Right ventricle myocardium superior (tissue), 1 donor: ENCODE data around the gene CIITA. TPM values are rescaled to one million over a fixed set of nuclear protein-coding genes. Genes with fewer than 3 reads are reported as not detected.
"Not testable (repeated sequence)": the region's sequence is repeated elsewhere in the genome, so short reads cannot be mapped to it uniquely, and the experiment has no call there.

ENCODE experiments used
- ATAC-seq: fragments of 200-7000 bp; cut with Tn5 transposase; one replicate; pipeline ENCODE4 v1.9.1; 2020; ENCODE audit warnings: mild to moderate bottlenecking; ENCODE audit not compliant: poor library complexity
- DNase-seq: peaks from one replicate; pipeline ENCODE4 v3.0.0-alpha.2; 2020
- intact Hi-C: fragments of 100-400 bp; cut with DNase I; formaldehyde crosslinking; loops from one replicate; pipeline ENCODE4 v1.11.2; 2022
- total RNA-seq: library from RNA; stranded (reverse); fragmentation: NEBNext Ultra II Directional; extraction: Animal tissue kit (Norgen Biotek cat#: 25700); gene quantifications from one replicate; pipeline ENCODE4 v1.2.1, GENCODE V29; 2021
- donor health status: DM: no; HTN: yes; CAD: no; lungs with severe emphysema.

Gene CIITA
- total RNA-seq, 1 donor from 2014 or later = 7.9 TPM

DNA sequence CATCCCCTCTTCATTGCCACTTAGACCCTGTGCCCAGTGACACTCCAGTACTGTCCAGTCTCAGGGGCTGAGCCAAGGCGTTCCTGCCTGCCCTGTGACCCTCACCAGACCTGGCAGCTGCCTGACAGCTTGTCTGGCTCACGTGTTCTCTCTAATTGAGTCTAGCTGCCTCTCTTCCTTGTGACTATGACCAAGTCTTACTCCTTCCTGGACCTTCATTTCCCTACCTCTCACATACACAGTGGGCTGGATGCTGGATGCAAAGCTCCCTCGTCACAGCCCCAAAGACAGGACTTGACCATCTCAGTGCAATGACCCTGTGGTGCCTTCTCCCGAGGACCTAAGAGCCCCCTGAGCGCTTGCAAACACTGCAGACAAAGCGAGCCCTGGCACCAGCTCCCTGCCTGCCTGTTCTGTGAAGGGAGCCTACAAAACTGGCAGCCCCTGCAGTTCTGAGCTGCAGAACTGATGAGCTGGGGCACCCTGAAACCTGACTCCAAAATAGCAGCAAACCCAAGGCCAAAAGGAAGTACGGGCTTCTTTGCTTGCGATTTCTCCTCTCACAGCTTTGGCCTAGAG, 63.6 kb downstream of the CIITA start:
- DNase-seq = peak; percentile 55
- ATAC-seq = no peak
- intact Hi-C loops = no loop called here

DNA sequence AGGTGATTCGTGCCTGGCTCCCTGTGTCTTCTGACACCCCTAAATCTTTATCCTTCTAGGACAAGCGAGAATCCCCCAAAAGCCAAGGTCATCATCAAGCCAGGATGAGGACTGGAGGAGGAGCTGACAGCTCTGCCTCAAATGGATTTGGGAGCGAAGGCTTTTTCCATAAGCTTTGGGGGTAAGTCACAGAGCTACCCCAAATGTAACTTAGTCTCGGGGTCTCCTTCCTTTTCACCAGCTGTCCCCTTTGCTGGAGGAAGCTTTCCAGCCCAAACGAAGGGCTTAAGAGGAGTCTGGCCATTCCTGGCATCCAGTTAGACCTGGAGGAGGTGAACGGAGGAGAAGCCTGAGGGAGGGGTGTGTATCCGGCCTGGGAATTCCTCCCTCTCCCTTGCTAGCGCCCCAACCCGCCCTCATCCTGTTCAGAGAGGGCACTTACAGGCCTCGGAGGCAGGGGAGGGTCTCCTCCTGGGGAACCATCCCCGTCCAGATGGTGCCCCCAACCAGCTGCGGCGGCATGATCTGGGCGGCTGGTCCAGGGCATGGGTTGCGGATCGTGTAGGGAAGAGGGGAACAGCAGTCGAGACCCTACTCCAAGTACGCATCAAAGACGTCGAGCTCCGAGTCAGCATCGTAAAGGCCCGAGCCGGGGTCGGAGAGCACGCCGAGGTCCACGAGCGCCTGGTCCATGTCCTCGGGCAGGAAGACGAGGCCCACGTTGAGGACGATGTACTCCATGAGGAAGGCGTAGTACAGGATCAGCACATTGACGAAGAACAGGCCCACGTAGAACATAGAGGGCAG, 64.3 kb downstream of the CIITA start:
- intact Hi-C loops = no loop called here
- no peak for ATAC-seq
- DNase-seq = no peak

- peak; percentile 2 for ATAC-seq
- DNase-seq, intact Hi-C loops: not testable (repeated sequence)
Measured at GRCh38 chr16:10941935-10942351, 64.9 kb downstream of the CIITA start.

DNA sequence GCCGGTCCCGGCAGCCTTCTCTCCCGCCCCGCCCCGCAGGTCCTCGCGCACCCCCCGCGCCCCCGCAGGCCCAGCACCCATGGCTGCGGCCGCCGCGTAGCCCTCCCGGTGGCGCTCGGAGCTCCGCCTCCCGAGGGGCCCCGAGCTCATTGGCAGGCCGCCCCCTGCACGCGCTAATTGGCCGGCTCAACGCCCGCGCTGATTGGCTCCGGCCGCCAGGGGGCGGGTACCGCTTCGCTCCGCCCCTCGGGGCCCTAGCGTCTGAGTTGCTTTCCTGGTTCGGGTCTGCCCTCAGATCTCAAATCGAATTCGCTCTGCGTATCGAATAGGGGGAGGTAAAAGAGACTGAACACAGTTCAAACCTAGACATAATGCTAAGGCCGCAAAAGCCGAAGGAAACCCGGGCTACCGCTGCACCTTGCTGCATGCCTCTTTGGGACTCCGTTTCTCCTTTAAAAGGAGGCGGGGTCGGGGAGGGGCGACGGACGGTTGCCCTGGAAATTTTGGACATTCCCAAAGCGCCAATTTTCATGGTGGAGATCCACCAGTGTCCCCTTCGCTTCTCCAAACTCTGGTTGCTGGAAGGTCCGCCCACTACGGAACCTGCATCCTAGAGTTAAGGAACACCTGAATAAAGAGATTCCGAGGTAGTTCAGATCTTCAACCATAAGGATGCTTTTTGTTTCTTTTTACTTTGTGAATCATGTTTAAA, 65.5 kb downstream of the CIITA start, which contains the start of gene DEXI:
DEXI (minus strand) TSS at position 117 of the 712 bp plus-strand sequence. CDS start 463 bp downstream, outside the sequence.
- DNase-seq (peak; percentile 96), ATAC-seq (peak; percentile 75)
- intact Hi-C loops = no loop called here

DNA sequence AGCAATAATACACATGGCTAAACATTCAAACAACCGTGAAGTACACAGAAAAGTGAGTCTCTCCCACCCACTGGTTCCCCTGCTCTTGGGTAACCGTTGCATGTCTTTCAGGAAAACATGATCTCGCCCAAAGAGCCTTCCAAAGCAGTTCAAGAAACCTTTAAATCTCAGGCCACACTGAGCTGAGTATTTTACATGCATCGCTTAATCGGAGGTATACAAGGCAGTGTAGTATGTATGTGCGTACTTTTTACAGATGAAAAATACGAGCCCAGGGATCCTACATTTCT, 66.0 kb downstream of the CIITA start:
- DNase-seq (no peak), ATAC-seq (no peak)
- intact Hi-C loops = no loop called here

DNA sequence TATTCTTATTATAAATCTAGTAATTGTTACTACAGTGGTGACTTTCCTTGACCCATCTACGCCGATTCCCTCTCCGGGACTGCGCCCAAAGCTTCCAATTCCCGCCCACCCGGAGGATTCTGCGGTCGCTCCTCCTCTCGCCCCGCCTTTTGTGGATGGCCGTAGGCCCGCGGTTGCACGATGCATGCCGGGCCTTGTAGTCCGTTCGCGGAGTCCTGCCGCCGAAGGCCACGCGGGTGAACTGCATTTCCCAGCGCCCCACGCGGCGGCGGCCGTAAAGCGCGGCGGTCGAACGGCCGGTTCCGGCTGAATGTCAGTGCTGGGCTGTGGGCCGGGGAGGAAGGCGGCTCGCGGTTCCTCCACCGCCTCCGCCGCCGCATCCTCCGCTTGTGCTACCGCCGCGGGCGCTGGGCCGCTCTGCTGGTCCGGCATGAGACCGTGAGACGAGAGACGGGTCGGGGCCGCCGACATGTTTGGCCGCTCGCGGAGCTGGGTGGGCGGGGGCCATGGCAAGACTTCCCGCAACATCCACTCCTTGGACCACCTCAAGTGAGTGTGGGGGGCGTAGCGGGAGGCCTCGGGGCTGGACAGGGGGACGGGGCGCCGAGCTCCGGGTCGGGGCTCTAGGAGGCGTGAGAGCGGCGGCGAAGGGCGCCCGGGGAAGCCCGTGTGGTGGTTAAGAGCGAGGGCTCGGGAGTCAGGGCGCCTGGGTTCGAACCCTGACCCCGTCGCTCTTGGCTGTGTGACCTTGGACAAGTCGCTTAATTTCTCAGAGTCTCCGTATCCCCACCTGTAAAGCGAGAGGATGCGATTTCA, 67.5 kb downstream of the CIITA start, which contains the start of gene CLEC16A:
CLEC16A (plus strand) TSS at position 316 of the 816 bp plus-strand sequence; CDS start at position 470, 154 bp downstream.
- DNase-seq (peak; percentile 99), ATAC-seq (peak; percentile 84)
- intact Hi-C loops = no loop called here

DNA sequence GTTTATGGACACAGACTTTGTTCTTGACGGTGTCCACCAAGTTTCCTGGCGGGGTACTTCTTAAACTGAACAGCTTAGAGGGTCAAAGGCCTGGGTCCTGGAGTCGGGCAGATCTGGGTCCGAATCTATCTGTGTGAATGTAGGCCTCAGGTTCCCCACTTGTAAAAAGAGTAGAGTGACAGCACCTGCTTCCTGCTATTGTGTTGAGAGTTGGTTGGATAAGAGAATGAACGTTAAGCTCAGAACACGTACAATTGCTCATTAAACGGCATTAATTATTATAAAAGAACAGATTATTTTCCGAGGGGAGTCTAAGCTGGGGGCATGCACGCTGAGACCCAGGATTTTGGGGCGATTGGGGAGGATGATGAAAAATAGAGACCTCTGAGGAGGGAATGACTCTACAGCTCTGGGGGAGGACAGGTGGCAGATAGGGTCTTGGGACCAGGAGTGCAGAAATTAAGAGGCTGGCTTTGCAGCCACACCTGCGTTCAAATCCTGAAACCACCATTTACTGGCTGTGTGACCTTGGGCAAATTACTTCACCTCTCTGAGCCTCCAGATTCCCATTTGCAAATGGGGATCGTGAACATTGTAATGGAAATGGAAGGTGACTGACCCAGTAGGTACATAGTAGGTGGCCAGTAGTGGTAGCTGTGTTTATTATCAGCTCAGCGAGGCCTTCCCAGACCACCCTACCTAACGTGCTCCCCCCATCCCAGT, 68.2 kb downstream of the CIITA start:
- intact Hi-C loops = no loop called here
- ATAC-seq (no peak), DNase-seq (no peak)

GRCh38 chr16:10946308-10946707, 69.3 kb downstream of the CIITA start:
- ATAC-seq = no peak
- intact Hi-C loops = no loop called here
- DNase-seq = no peak

GRCh38 chr16:10947211-10947787, 70.3 kb downstream of the CIITA start:
- ATAC-seq (no peak), DNase-seq (no peak)
- intact Hi-C loops = no loop called here

DNA sequence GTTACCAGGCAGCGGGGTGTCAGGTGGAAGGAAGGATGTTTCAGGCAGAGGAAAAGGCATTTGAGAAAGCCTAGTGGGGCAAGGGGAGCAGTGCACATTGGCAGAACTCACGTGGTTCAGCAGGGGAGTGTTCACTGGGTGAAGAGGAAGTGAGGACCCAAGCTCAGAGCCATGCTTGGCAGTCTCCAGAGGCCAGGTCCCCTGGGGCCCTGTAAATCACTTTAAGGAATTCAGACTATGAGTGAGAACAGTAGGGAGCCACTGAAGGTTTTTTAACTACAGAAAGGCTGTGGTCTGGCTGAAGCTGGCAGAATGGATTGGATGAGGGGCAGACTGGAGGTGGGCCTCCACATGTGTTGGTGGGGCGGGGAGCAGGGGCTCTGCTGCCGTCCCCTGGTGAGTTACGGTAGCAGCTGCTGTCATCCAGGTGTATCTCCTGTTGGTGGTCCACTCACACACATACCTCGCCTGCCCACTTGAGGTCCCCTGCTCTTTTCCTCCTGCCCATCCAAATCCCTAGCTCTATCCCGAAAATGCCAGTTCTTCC, 72.5 kb downstream of the CIITA start:
- ATAC-seq = no peak
- intact Hi-C loops = no loop called here
- no peak for DNase-seq

- DNase-seq = no peak
- no peak for ATAC-seq
- intact Hi-C loops = no loop called here
Measured at GRCh38 chr16:10950393-10950792, 73.4 kb downstream of the CIITA start.

DNA sequence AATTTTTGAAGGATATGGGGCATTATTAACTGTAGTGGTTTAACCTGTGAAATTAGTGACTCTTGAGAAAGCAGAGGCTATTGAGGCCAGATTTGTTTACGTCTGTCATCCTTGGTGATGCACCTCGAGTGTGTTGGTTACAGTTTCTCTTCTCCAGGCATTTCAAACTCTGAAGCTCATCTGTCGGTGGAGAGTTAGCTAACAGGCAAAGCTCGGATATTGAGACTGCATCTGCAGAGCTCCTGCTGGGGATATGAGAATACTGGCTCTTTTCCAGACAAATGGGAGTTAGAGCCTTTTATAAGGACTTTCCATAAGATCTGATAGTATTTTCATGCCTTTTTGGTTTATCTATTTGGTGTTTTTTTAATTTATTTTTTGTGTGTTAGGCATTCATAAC, 74.0 kb downstream of the CIITA start:
- no peak for DNase-seq
- no peak for ATAC-seq
- intact Hi-C loops = no loop called here

DNA sequence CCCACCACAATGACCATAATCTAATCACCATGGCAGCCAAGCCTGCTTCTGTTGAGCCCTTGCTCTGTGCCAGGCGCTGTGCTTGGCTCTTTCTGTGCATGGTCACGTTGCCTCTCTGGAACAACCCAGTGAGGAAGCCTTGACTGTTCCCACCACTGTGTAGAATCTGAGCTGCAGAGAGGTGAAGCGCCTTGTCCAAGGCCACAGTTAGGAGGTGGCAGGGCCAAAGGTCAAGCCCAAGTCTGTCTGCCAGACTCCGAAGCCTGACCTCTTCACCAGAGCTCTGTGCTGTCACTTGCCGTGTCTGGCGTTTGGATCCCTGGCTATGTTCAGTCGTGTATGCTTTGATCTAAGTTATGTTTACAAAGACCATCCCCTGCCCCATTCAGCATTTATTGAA, 77.9 kb downstream of the CIITA start:
- ATAC-seq = no peak
- intact Hi-C loops = no loop called here

DNA sequence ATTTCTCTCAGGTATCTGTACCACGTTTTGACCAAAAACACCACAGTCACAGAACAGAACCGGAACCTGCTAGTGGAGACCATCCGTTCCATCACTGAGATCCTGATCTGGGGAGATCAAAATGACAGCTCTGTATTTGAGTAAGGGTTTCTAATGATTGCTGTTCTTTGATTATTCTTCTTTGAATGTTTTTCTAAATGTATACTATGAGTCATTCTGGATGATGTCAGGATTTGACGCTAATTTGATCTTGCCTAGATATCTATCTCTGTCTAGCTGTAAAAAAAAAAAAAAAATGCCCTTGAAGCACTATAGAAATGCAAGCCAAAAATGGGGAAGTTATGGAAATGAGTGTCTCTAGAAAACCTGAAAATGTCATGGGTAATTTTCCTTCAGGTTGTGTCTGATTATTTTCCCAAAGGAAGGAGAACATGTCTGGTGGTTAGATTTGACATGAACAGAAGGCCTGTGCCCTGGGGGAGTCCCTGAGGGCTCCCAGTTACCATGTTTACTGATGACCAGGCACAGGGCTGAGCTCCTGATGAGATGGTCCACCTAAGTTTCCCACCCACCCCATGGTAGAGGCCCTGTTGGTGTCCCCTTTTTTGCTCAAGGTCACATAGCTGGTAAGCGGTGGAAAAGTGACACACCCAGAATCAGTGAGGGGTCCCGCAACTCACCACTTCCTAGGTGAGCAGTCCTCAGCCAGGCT, 80.9 kb downstream of the CIITA start:
- DNase-seq = no peak
- intact Hi-C loops = no loop called here

More for the DNA sequence above, 77.9 kb downstream of the CIITA start:
- no peak for DNase-seq

DNA sequence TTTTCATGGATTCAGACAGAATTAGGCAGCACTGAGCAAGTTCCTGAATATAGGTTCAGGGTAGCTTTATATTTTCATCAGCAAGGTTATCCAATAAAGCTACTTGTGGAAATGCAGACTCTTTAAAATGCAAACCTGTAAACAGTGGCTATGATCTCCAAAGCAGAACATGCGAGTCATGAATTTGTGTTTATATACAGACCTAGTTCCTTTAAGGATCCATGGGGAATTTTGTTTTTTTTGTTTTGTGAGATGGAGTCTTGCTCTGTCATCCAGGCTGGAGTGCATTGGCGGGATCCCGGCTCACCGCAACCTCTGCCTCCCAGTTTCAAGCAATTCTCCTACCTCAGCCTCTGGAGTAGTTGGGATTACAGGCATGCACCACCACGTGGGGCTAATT, 82.2 kb downstream of the CIITA start:
- intact Hi-C loops = no loop called here
- DNase-seq (no peak), ATAC-seq (no peak)

More for the DNA sequence above, 80.9 kb downstream of the CIITA start:
- no peak for ATAC-seq

- DNase-seq (no peak), ATAC-seq (peak; percentile 47)
- intact Hi-C loops = loop anchor here (10.0 kb wide), 1 partner anchor 394 kb away; no protein-coding TSS in a partner anchor
Measured at GRCh38 chr16:10961231-10961630, 84.2 kb downstream of the CIITA start.
